ENCODE results near the gene CREBL2. TPM values are rescaled to one million over a fixed set of nuclear protein-coding genes. Genes with fewer than 3 reads are reported as not detected.

The CREBL2 gene
- total RNA-seq, 1 experiment from 2014 or later: 20.4 TPM

DNA sequence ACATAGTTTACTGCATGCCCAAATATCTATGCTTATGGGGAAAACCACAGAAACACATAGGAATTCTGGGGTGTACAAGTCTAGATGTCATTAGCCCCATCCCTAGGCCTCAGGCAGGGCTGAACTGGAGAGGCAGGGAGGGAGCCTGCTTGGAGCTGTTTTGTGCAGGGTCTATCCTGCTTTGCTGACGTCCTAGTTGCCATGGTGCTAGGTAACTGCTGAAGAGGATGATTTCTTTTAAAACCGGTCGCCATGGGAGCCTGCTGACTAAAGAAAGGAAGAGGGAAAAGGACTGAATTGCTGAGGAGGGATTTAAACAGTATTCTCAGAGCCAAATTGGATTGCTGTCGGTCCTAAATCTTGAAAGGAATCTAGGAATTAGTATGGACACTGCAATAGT lies 73.6 kb downstream of the CREBL2 start:
- CTCF ChIA-PET: no interaction called here
- no peak overlapping the region for H3K27ac Mint-ChIP-seq (ENCODE audit: unreplicated experiment)
- intact Hi-C loops (cut with micrococcal nuclease; ENCODE audit: unreplicated experiment): no loop called here
- peaks cover 35% of the 10 kb centered on the region for H3K4me1 Mint-ChIP-seq (ENCODE audit: low read depth, unreplicated experiment)
- no peak for DNase-seq
- H3K9me3 Mint-ChIP-seq (ENCODE audit: low read depth, unreplicated experiment): no peaks in the 10 kb centered on the region
- peaks cover 5% of the 10 kb centered on the region for H3K36me3 Mint-ChIP-seq (ENCODE audit: insufficient read depth, unreplicated experiment)
- TF ChIP-seq, protein P1, sequence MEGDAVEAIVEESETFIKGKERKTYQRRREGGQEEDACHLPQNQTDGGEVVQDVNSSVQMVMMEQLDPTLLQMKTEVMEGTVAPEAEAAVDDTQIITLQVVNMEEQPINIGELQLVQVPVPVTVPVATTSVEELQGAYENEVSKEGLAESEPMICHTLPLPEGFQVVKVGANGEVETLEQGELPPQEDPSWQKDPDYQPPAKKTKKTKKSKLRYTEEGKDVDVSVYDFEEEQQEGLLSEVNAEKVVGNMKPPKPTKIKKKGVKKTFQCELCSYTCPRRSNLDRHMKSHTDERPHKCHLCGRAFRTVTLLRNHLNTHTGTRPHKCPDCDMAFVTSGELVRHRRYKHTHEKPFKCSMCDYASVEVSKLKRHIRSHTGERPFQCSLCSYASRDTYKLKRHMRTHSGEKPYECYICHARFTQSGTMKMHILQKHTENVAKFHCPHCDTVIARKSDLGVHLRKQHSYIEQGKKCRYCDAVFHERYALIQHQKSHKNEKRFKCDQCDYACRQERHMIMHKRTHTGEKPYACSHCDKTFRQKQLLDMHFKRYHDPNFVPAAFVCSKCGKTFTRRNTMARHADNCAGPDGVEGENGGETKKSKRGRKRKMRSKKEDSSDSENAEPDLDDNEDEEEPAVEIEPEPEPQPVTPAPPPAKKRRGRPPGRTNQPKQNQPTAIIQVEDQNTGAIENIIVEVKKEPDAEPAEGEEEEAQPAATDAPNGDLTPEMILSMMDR (IDR thresholded peaks at IDR 0.05; ENCODE audit: unreplicated experiment): no peak
- no TSS peak for BruUV-seq (replicated peaks)
- H3K4me3 Mint-ChIP-seq (ENCODE audit: low read depth, unreplicated experiment): no peak overlapping the region
- H3K27me3 Mint-ChIP-seq (ENCODE audit: unreplicated experiment): no peaks in the 10 kb centered on the region

DNA sequence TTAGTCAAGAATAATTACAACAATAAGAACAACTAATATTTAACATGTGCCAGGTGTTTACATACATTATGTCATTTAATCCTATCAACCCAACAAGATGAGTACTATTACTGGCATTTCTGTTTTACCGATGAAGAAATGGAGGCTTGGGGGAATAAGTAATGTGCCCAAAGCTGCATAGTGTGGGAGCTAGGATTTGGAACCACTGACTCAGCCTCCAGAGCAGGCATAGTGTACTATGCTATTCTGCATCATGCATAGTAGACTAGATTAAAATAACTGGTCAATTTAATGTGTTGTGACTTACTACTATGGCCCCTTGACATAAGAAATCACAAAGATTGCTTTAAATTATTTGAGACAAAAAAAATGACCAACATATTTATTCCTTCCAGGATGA lies 74.8 kb downstream of the CREBL2 start:
- CTCF ChIA-PET: no interaction called here
- DNase-seq: no peak
- Mint-ChIP-seq H3K4me1 (ENCODE audit: low read depth, unreplicated experiment) (peaks cover 46% of the 10 kb centered on the region), H3K9me3 (ENCODE audit: low read depth, unreplicated experiment) (no peaks in the 10 kb centered on the region), H3K27ac (ENCODE audit: unreplicated experiment) (no peak overlapping the region), H3K27me3 (ENCODE audit: unreplicated experiment) (no peaks in the 10 kb centered on the region), H3K4me3 (ENCODE audit: low read depth, unreplicated experiment) (no peak overlapping the region), H3K36me3 (ENCODE audit: insufficient read depth, unreplicated experiment) (peaks cover 5% of the 10 kb centered on the region)
- no TSS peak for BruUV-seq (replicated peaks)
- TF ChIP-seq, protein P1 (IDR thresholded peaks at IDR 0.05; ENCODE audit: unreplicated experiment): no peak
- intact Hi-C loops (cut with micrococcal nuclease; ENCODE audit: unreplicated experiment): no loop called here

DNA sequence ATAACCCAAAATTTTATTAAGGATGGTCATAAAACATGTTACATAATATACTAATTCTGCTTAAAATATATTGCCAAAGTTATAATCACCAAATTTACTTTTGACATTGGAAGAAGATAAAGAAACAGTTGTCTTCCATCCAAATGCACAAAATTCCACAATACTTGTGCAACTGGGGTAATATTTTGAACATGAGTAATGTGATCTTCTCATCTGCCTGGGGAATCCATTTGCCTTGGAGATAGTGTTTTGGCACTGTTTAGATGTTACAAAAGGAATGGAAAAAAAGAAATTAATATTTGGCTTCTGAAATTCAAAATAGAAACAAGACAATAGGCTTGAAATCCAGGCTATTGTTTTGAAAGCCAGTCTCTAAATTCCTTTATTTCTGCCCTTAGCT lies 75.2 kb downstream of the CREBL2 start:
- peaks cover 5% of the 10 kb centered on the region for H3K36me3 Mint-ChIP-seq (ENCODE audit: insufficient read depth, unreplicated experiment)
- TF ChIP-seq, protein P1 (IDR thresholded peaks at IDR 0.05; ENCODE audit: unreplicated experiment): no peak
- no peaks in the 10 kb centered on the region for H3K27me3 Mint-ChIP-seq (ENCODE audit: unreplicated experiment)
- H3K9me3 Mint-ChIP-seq (ENCODE audit: low read depth, unreplicated experiment): no peaks in the 10 kb centered on the region
- DNase-seq: no peak
- intact Hi-C loops (cut with micrococcal nuclease; ENCODE audit: unreplicated experiment): no loop called here
- BruUV-seq (replicated peaks): no TSS peak
- no peak overlapping the region for H3K4me3 Mint-ChIP-seq (ENCODE audit: low read depth, unreplicated experiment)
- CTCF ChIA-PET: no interaction called here
- peaks cover 51% of the 10 kb centered on the region for H3K4me1 Mint-ChIP-seq (ENCODE audit: low read depth, unreplicated experiment)
- H3K27ac Mint-ChIP-seq (ENCODE audit: unreplicated experiment): no peak overlapping the region

DNA sequence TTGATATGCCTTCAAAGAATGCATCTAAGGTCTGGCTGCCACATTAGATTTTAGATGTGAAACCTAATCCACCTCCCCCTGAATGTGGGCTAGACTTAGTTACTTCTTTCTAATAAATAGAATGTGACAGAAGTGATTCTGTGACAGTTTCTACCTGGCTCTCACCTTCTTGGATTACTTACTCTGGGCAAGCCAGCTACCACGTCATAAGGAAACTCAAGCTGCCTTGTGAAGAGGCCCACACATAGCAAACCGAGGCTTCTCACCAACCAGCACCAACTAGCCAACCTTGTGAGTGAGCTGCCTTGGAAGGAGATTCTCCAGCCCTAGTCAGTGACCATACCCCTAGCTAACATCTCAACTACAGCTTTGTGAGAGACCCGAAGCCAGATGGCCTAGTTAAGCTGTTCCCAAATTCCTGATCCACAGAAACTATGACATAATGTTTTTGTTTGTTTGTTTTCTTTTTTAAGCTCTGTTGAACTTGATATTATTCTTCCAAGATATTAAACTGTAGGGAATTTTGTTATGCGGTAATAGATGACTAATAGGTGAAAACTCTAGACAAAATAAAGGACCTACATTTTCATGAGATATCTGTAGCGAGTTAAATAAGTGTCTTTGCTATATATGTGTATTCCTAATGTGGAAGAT lies 78.1 kb downstream of the CREBL2 start:
- H3K27ac Mint-ChIP-seq (ENCODE audit: unreplicated experiment): no peak overlapping the region
- BruUV-seq (replicated peaks): no TSS peak

More for the DNA sequence above, 78.1 kb downstream of the CREBL2 start:
- TF ChIP-seq, protein P1 (IDR thresholded peaks at IDR 0.05; ENCODE audit: unreplicated experiment): no peak
- intact Hi-C loops (cut with micrococcal nuclease; ENCODE audit: unreplicated experiment): no loop called here
- no peak for DNase-seq
- Mint-ChIP-seq H3K27me3 (ENCODE audit: unreplicated experiment) (no peaks in the 10 kb centered on the region), H3K36me3 (ENCODE audit: insufficient read depth, unreplicated experiment) (peaks cover 5% of the 10 kb centered on the region), H3K4me3 (ENCODE audit: low read depth, unreplicated experiment) (no peak overlapping the region), H3K9me3 (ENCODE audit: low read depth, unreplicated experiment) (no peaks in the 10 kb centered on the region), H3K4me1 (ENCODE audit: low read depth, unreplicated experiment) (peaks cover 55% of the 10 kb centered on the region)
- CTCF ChIA-PET: interaction anchor here (0.6 kb wide), 1 partner anchor 54 kb away, joined by 3 read pairs; no protein-coding TSS in a partner anchor
